Measurements from ENCODE around the gene FLNB. TPM values are rescaled to one million over a fixed set of nuclear protein-coding genes. Genes with fewer than 3 reads are reported as not detected.
A peak's percentile ranks its signal among the peaks of the same experiment; 100 is the strongest.

The FLNB gene
- total RNA-seq, 2 donors from 2014 or later = 212 to 221 TPM

DNA sequence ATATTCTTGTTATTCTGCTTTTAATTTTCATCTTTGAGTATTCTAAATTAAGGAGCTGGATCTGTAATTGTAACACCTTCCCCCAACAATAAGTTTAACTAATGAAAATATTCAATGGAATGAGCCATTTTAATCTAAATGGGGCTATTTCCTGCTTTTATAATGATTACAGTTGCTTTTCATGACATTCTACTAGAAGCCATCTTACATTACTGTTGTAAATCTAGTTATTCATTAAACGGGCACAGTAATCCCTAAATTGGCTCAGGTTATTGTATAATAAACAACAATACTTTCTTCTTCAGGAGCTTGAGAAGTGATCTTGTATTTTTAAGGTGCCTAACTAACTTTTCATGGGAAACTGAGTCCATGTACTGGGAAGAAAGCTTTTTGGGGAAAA lies 8.5 kb downstream of the FLNB start:
- Histone ChIP-seq H3K4me1 (ENCODE audit: control insufficient read depth, insufficient read depth, low read length) (peaks cover 32% of the 10 kb centered on the region), H3K9me3 (ENCODE audit: control insufficient read depth, low read length) (no peaks in the 10 kb centered on the region), H3K9ac (ENCODE audit: extremely low read depth, low read length, poor library complexity, severe bottlenecking) (no peak overlapping the region), H3K27me3 (ENCODE audit: control insufficient read depth, insufficient read depth, low read length, poor library complexity, severe bottlenecking) (no peaks in the 10 kb centered on the region), H3K36me3 (ENCODE audit: control insufficient read depth, insufficient read depth, low read length) (peaks cover 38% of the 10 kb centered on the region), H3K4me3 (ENCODE audit: low read length) (peak overlapping the region; percentile 46), H3K27ac (ENCODE audit: low read depth, low read length) (no peak overlapping the region)
- Mint-ChIP-seq H3K27me3 (ENCODE audit: insufficient read depth) (no peaks in the 10 kb centered on the region), H3K27ac (no peak overlapping the region), H3K4me3 (no peak overlapping the region), H3K36me3 (ENCODE audit: low read depth) (peaks cover 5% of the 10 kb centered on the region), H3K4me1 (peaks cover 74% of the 10 kb centered on the region), H3K9me3 (no peaks in the 10 kb centered on the region)
- DNase-seq = no peak
- TF ChIP-seq CTCF (conservative IDR thresholded peaks at IDR 0.05) = no peak
- WGBS, 2 experiments (ENCODE audit: insufficient coverage in 1 of 2, insufficient read length in 1 of 2) = 50% methylated on average over 1 of the region's 1 CpG; no CpG with 5 or more reads in 1 of the 2 experiments

- H3K36me3 ChIP-seq (ENCODE audit: control insufficient read depth, insufficient read depth, low read length) = peaks cover 40% of the 10 kb centered on the region
- no peak overlapping the region for H3K27ac ChIP-seq (ENCODE audit: low read depth, low read length)
- H3K4me3 ChIP-seq (ENCODE audit: low read length) = peak overlapping the region; percentile 71
- no peaks in the 10 kb centered on the region for H3K27me3 Mint-ChIP-seq (ENCODE audit: insufficient read depth)
- H3K9me3 ChIP-seq (ENCODE audit: control insufficient read depth, low read length) = no peaks in the 10 kb centered on the region
- DNase-seq = no peak
- no peak for TF ChIP-seq CTCF (conservative IDR thresholded peaks at IDR 0.05)
- H3K36me3 Mint-ChIP-seq (ENCODE audit: low read depth) = peaks cover 7% of the 10 kb centered on the region
- H3K9ac ChIP-seq (ENCODE audit: extremely low read depth, low read length, poor library complexity, severe bottlenecking) = peak overlapping the region; percentile 4
- H3K4me3 Mint-ChIP-seq = no peak overlapping the region
- no peaks in the 10 kb centered on the region for H3K27me3 ChIP-seq (ENCODE audit: control insufficient read depth, insufficient read depth, low read length, poor library complexity, severe bottlenecking)
- 95 to 97% methylated on average over 4 to 8 of the region's 8 CpGs for WGBS, 2 experiments (ENCODE audit: insufficient coverage in 1 of 2, insufficient read length in 1 of 2)
- H3K4me1 Mint-ChIP-seq = peaks cover 69% of the 10 kb centered on the region
- H3K27ac Mint-ChIP-seq = peak overlapping the region; percentile 74
- peaks cover 37% of the 10 kb centered on the region for H3K4me1 ChIP-seq (ENCODE audit: control insufficient read depth, insufficient read depth, low read length)
- H3K9me3 Mint-ChIP-seq = no peaks in the 10 kb centered on the region
These were observed 10.9 kb downstream of the FLNB start for GRCh38 chr3:58018892-58019742.

DNA sequence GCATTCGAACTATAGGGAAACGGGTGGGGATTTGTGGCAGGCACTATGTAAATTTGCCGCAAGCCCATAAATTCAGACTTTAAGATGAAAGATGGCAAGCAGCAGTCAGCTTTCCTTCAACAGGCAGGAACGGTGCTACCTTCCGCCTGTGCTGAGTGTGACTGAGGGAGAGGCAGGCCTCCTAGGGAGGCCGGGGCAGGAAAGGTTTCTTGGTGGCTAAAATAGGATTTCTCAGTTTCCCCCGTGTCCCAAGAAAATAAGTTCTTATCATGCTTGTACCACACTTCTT lies 12.5 kb downstream of the FLNB start:
- peak overlapping the region; percentile 11 for H3K4me3 Mint-ChIP-seq
- peak overlapping the region; percentile 43 for H3K9ac ChIP-seq (ENCODE audit: extremely low read depth, low read length, poor library complexity, severe bottlenecking)
- no peaks in the 10 kb centered on the region for H3K27me3 Mint-ChIP-seq (ENCODE audit: insufficient read depth)
- WGBS, 2 experiments (ENCODE audit: insufficient coverage in 1 of 2, insufficient read length in 1 of 2) = 66 to 70% methylated on average over 6 to 7 of the region's 7 CpGs
- peak overlapping the region; percentile 71 for H3K4me3 ChIP-seq (ENCODE audit: low read length)
- peaks cover 33% of the 10 kb centered on the region for H3K4me1 ChIP-seq (ENCODE audit: control insufficient read depth, insufficient read depth, low read length)
- H3K4me1 Mint-ChIP-seq = peaks cover 69% of the 10 kb centered on the region
- H3K36me3 Mint-ChIP-seq (ENCODE audit: low read depth) = peaks cover 8% of the 10 kb centered on the region
- no peaks in the 10 kb centered on the region for H3K27me3 ChIP-seq (ENCODE audit: control insufficient read depth, insufficient read depth, low read length, poor library complexity, severe bottlenecking)
- H3K9me3 ChIP-seq (ENCODE audit: control insufficient read depth, low read length) = no peaks in the 10 kb centered on the region
- H3K36me3 ChIP-seq (ENCODE audit: control insufficient read depth, insufficient read depth, low read length) = peaks cover 49% of the 10 kb centered on the region
- no peak for DNase-seq
- H3K27ac Mint-ChIP-seq = peak overlapping the region; percentile 74
- no peaks in the 10 kb centered on the region for H3K9me3 Mint-ChIP-seq
- TF ChIP-seq CTCF (conservative IDR thresholded peaks at IDR 0.05) = no peak
- H3K27ac ChIP-seq (ENCODE audit: low read depth, low read length) = peak overlapping the region; percentile 33
